NCI-H1694 (cell line): ENCODE results near the gene IQGAP2.

Experiments used
- DNase-seq: peaks from one replicate; lab custom pipeline; 2025; lab: John Stamatoyannopoulos, UW

Gene IQGAP2

DNA sequence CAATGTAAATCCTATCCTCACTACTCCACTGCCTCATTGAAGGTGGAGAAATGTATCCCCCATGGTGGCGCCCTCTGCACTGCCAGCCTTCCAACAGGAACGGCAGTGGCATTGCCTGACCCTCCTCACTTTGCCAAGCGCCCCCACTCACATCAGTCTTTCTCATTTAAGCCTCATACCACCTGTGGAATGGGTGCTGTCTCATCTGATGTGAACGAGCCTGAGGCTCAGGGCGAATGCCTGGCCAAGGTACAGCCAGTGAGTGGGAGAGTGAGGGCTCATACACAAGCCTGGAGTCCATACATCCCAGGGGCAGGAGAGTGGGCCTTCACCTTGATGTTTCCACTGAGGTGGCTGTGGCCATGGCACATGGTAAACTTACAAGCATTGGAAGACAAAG lies 209.9 kb downstream of the IQGAP2 start:
- no peak for DNase-seq

DNA sequence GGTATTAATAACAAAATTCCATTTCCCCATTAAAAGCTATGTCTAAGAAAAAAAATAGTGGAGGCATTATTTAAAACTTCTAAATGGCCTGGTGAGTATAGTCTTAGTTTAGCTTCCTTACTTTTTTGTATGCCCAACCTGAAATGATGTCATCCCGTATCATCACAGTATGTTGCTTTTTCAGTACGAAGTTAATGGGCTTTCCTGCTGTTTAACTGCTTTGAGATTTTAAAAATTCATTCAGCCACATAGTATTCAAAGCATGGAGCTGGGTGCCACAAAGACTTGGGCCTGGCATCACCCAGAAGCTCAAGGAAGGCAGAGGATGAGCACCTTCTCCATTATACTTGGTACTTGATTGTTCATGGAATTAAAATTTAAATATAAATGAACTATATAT lies 212.7 kb downstream of the IQGAP2 start:
- DNase-seq: no peak

DNA sequence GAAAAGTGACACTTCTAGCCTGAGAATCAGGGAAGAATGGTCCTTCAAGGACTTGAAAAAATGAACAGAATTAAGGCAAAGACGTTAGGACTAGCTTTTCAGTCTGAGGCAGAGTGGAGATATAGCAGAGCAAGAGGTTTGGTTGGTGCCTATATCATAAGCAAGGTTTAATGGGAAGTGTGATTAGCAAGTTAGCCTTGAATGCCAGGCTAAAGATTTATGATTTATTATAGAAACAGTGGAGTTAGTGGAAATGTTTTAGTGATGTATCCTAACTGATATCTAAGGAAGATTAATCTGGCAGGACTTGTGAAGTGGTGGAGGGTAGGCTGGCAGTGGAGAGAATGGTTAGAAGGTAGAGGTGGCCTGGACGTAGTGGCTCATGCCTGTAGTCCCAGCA lies 213.1 kb downstream of the IQGAP2 start:
- DNase-seq: no peak

DNA sequence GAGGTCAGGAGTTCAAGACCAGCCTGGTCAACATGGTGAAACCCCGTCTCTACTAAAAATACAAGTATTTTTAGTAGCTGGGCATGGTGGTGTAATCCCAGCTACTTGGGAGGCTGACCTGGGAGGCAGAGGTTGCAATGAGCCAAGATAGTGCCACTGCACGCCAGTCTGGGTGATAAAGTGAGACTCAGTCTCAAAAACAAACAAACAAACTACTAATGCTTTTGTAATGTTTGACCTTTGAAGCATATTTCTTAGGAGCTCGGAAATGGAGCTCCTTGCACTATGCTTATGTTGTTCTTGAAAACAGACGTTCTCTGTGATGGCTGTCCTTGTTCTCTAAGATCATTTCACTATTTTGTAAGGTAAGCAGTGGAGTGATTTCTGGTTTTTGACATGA lies 214.1 kb downstream of the IQGAP2 start:
- DNase-seq: no peak

GRCh38 chr5:76617675-76618074 lies 214.6 kb downstream of the IQGAP2 start:
- DNase-seq: no peak

- no peak for DNase-seq
Measured at GRCh38 chr5:76620166-76620565, 217.1 kb downstream of the IQGAP2 start.

DNA sequence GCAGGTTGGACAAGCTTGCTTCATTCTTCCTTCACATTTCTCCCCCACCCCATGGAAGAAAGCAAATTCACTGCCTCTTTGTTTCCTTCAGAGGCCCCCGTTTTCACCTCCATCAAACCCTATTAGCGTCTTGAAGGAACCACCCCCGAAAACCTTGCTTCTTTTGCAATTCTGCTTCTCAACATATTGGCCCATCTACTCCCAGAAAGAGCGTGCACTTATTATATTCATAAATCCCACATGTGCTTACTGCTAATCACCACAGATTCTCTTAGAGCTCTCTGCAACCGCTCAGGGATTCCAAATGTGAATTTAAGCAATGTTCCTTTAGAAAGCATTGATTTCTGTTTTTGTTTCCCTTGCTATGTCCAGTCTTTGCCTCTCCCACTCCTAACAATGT lies 219.0 kb downstream of the IQGAP2 start:
- DNase-seq: no peak

DNA sequence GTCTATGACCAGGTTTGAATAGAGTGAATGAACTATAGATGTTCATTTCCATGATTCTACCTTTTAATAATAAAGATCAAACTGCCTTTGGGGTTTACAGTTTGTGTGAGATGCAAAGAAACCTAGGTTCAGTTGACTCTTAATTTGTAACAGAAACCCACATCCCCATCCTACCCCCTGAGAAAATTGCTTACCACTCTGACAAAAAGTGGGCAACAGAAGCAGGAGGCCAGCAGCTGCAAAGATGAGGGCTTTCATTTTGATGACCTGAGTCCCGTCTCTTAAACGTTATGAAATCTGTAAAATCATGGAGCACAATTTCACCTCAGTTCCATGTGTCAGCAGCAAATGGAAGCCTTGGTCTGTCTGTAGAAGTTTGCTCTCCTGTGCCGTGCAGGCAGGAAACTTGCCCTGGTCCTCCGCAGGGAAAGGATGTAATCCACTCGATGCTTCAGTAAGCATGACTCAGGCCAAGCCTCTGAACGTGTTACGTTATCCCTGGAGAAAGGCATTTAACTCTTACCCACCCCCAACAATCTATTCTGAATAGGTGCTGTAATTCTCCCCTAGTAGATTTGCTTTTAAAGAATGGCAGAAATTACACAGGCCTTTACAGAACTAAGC lies 220.0 kb downstream of the IQGAP2 start, which contains the start of gene F2RL2:
Gene F2RL2, minus strand, starts transcription at position 431 of the 624 bp plus-strand sequence. Its CDS starts 173 bp downstream, at position 258.
- no peak for DNase-seq

GRCh38 chr5:76625087-76625815 lies 222.2 kb downstream of the IQGAP2 start:
- no peak for DNase-seq

GRCh38 chr5:76626738-76627137 lies 223.7 kb downstream of the IQGAP2 start:
- DNase-seq: no peak

DNA sequence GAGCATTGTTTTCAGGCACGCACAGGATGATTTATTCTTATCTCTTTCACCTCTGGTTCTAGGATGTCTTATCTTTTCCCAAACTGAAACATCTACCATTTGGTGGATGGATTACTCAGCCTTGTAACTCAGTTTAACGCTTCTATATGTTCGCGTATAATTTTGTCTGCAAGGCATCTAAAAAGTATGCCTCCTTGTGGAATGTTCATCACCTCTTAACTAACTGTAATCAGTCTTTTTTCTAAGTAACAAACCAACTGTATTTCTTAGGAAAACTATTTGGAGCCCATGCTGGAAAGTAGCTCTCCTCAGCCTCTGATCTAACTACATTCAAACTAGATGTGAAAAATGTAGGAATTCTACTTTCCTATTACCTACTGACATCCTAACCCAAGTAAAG lies 231.6 kb downstream of the IQGAP2 start:
- no peak for DNase-seq

DNA sequence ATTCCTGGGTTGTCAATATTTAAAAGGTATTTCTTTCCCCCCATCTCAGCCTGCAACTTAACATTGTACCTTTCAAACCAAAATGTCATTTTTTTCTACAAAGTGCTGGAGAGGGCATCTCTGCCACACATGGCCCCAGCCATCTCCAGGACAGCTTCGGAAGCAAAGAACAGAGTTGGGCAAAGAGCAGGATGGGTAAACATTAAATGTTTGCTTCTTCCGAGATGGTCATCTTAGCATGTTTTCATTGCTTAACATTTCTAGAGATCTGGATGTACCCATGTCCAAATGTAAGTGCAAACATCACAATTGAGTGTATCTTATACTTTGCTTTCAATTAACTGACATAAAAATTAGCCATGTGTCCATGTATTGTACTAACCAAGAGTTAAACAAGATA lies 234.4 kb downstream of the IQGAP2 start:
- DNase-seq: no peak

GRCh38 chr5:76638479-76638878 lies 235.4 kb downstream of the IQGAP2 start:
- no peak for DNase-seq

- peak; percentile 28 for DNase-seq
Measured at GRCh38 chr5:76641514-76642120, 238.5 kb downstream of the IQGAP2 start.

- no peak for DNase-seq
Measured at GRCh38 chr5:76642390-76643040, 239.4 kb downstream of the IQGAP2 start.

DNA sequence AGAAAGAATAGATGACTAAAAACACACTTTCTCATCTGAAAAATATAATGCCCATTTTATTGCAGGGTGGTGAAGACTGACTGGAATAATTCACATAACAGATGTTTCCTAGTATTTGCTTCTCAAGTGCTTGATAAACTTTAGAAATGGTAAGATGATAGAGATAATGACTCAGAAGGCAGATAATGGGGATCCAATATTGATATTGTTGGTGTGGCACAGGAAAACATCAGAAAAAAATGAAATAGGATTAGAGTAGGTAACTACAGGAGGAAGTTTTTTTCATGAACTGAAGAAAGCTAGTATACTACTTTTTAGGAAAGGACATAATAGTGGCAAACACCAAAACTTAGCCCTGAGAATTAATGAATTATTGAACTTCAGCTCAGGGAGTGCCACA lies 240.3 kb downstream of the IQGAP2 start:
- no peak for DNase-seq

DNA sequence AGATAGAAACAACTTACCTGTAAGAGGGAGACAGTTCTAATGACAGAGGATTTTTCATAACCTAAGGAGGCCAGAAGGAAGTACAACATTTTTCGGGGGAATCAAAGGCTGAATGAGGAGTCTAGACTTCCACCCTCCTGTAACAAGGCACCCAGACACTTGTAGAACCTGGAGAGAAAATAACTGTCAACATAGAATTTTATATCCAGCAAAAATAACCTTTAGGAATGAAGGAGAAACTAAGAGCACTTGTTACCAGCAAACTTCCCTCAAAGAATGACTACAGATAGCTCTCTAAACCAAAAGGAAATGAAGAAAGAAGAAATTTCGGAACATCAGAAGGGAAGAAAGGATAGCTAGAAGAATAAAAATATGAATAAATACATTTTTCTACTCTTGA lies 246.1 kb downstream of the IQGAP2 start:
- DNase-seq: no peak

- DNase-seq: no peak
Measured at GRCh38 chr5:76652809-76653414, 249.8 kb downstream of the IQGAP2 start.

- no peak for DNase-seq
Measured at GRCh38 chr5:76657091-76657490, 254.0 kb downstream of the IQGAP2 start.

DNA sequence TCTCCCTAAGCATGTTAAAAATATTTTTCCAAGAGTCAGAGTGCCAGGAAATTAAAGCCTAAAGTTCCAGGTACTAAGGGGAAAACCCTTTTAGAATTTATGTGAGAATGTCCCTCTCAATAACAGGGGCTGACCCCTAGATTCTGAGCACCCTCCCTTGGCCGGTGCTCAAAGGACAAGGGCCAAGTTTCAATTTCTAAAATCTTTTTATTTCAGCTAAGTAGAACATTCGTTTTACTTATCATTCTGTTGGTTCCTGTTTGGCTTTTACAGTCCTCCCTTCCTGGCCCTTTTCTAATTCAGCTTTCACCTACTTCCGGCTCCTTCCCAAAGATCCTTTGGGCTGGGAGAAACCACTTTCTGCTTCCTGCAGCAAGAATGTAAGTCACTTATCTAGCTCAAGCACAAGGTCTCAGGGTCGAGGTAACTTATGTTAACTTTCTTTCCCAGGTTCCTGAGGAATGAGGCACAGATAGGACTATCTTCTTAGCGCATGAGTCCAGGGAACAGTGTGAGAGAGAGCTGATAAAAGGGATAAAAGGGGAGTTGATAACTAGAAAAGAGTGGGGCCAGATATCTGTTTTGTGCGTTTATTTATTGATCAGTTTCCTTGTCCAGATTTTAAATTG lies 254.7 kb downstream of the IQGAP2 start:
- DNase-seq: no peak

DNA sequence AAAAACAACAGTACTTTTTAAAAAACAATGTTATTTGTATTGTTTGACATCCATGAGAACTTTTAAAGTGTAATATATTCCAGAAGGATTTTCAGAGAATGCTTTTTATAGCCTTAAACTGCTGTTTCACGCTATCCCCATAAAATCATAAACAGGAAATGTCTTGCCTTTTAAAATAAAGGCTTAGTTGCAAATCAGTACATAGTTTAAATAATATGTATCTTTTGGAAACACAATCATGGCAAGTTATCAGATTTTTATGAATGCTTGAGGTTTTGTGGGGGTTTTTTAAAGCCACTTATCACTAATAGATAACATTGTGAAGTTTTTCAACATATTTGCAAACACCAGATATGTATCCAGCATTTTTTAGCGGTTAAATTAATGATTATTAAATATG lies 257.3 kb downstream of the IQGAP2 start:
- no peak for DNase-seq

DNA sequence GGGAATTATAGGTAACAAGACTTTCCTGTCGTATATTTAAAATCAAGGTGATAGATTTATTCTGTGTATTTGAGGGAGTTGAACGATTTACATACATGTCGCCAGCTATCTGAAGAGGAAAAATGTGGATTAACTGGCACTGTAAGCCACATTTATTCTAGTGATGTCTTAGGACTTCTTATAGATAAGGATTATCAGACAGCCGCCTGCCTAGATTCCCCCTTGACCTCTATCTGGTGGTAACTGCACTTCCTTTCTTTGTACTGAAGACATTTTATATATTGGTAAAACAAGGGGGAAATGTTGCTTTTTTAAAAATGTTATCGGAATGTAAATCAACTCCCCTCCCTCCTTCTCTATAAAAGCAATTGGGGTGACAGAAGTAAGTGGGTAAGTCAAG lies 259.4 kb downstream of the IQGAP2 start:
- DNase-seq: no peak
